Thoracic aorta (tissue), 2 donors: ENCODE measurements around the gene DNM3. TPM values are rescaled to one million over a fixed set of nuclear protein-coding genes. Genes with fewer than 3 reads are reported as not detected.

Experiments used
- ATAC-seq: fragments of 150-250 bp; one replicate; pipeline ENCODE4 v1.8.0; 2017; ENCODE audit warnings: low read depth; ENCODE audit not compliant: insufficient number of reproducible peaks, low FRiP score
- DNase-seq: peaks from one replicate; pipeline ENCODE4 v3.0.0-alpha.2; 2020; ENCODE audit warnings: low spot score
- H3K27ac ChIP-seq, 2 donors: fragments of 200-600 bp; sonication (generic); 1 replicate in 1 of 2; 2 replicates in 1 of 2; pipeline ENCODE4 v1.5.1; 2016; ENCODE audit warnings: mild to moderate bottlenecking in 2 of 2, moderate library complexity in 2 of 2
- H3K27me3 ChIP-seq: fragments of 200-600 bp; sonication (generic); replicated peaks from 2 replicates; pipeline ENCODE4 v1.6.0; 2016; ENCODE audit warnings: mild to moderate bottlenecking; ENCODE audit not compliant: insufficient read depth
- H3K36me3 ChIP-seq: fragments of 200-600 bp; sonication (generic); one replicate; pipeline ENCODE4 v1.5.1; 2016
- H3K4me1 ChIP-seq, 2 donors: fragments of 200-600 bp; sonication (generic); 1 replicate in 1 of 2; 2 replicates in 1 of 2; pipeline versions ENCODE4 v1.5.1 to v1.6.0; 2016; ENCODE audit warnings: low read depth in 2 of 2, mild to moderate bottlenecking in 1 of 2; ENCODE audit not compliant: control insufficient read depth in 1 of 2
- H3K4me3 ChIP-seq: fragments of 200-600 bp; sonication (generic); 2 replicates; pipeline ENCODE4 v1.5.1; 2016; ENCODE audit warnings: mild to moderate bottlenecking
- H3K9me3 ChIP-seq: fragments of 200-600 bp; sonication (generic); 2 replicates; pipeline ENCODE4 v1.5.1; 2016
- CTCF ChIP-seq: fragments of 200-600 bp; sonication (generic); IDR thresholded peaks from one replicate; pipeline ENCODE4 v1.5.1; 2019; ENCODE audit warnings: antibody characterized with exemption
- total RNA-seq, 2 donors: library from RNA; depleted of rRNA; stranded (reverse); fragments of >200 nt; gene quantifications; one replicate each; pipeline versions ENCODE4 v1.1.0 to v1.2.3, GENCODE V29; 2016

DNM3 gene
- total RNA-seq, 2 donors from 2014 or later, result 5.8 to 7.5 TPM

GRCh38 chr1:172414331-172414730, 573.0 kb downstream of the DNM3 start:
- DNase-seq, result no peak
- ATAC-seq, result no peak
- TF ChIP-seq CTCF, result no peak

GRCh38 chr1:172416496-172417035, 575.3 kb downstream of the DNM3 start:
- no peaks in the 10 kb centered on the region for H3K4me1 ChIP-seq
- ATAC-seq, result no peak
- no peak for TF ChIP-seq CTCF
- no peak overlapping the region for H3K4me3 ChIP-seq
- no peak for DNase-seq
- H3K27me3 ChIP-seq, result no peaks in the 10 kb centered on the region
- H3K9me3 ChIP-seq, result no peaks in the 10 kb centered on the region
- H3K36me3 ChIP-seq, result no peaks in the 10 kb centered on the region
- no peak overlapping the region for H3K27ac ChIP-seq

More at GRCh38 chr1:172414331-172414730, 573.0 kb downstream of the DNM3 start:
- Histone ChIP-seq H3K9me3 (no peaks in the 10 kb centered on the region), H3K36me3 (no peaks in the 10 kb centered on the region), H3K27ac (no peak overlapping the region), H3K4me3 (no peak overlapping the region), H3K27me3 (no peaks in the 10 kb centered on the region), H3K4me1 (no peaks in the 10 kb centered on the region)

GRCh38 chr1:172417557-172417956, 576.3 kb downstream of the DNM3 start:
- H3K27ac ChIP-seq, result no peak overlapping the region
- ATAC-seq, result no peak

GRCh38 chr1:172420385-172420784, 579.1 kb downstream of the DNM3 start, which contains the start of gene C1orf105:
Gene C1orf105 (plus strand): TSS chr1:172420685. CDS start chr1:172420886, 201 bp downstream.
- no peak for TF ChIP-seq CTCF
- Histone ChIP-seq H3K9me3 (no peaks in the 10 kb centered on the region), H3K36me3 (no peaks in the 10 kb centered on the region), H3K27ac (no peak within 1 kb of the TSS), H3K4me3 (no peak within 1 kb of the TSS), H3K27me3 (no peaks in the 10 kb centered on the region), H3K4me1 (peaks cover 11 to 14% of the 10 kb centered on the region in 2 donors)
- ATAC-seq (no peak), DNase-seq (no peak)

More at GRCh38 chr1:172417557-172417956, 576.3 kb downstream of the DNM3 start:
- Histone ChIP-seq H3K27me3 (no peaks in the 10 kb centered on the region), H3K9me3 (no peaks in the 10 kb centered on the region), H3K4me1 (peaks cover 6 to 9% of the 10 kb centered on the region in 2 donors), H3K4me3 (no peak overlapping the region), H3K36me3 (no peaks in the 10 kb centered on the region)
- DNase-seq, result no peak
- TF ChIP-seq CTCF, result no peak

GRCh38 chr1:172421974-172422604, 580.8 kb downstream of the DNM3 start:
- H3K36me3 ChIP-seq, result no peaks in the 10 kb centered on the region
- ATAC-seq (no peak), DNase-seq (no peak)
- no peak for TF ChIP-seq CTCF
- peaks cover 11 to 14% of the 10 kb centered on the region in 2 donors for H3K4me1 ChIP-seq
- H3K4me3 ChIP-seq, result no peak overlapping the region
- H3K27me3 ChIP-seq, result no peaks in the 10 kb centered on the region
- H3K9me3 ChIP-seq, result no peaks in the 10 kb centered on the region
- peak overlapping the region; percentile 27 to 46 for H3K27ac ChIP-seq
